HG03571 (cell line): Measurements from ENCODE around the gene WSCD2.

Experiments
- ATAC-seq: cut with Tn5 transposase; IDR thresholded peaks from one replicate; pipeline ENCODE4 v1.9.1; 2021; ENCODE audit not compliant: unreplicated experiment

Gene WSCD2

DNA sequence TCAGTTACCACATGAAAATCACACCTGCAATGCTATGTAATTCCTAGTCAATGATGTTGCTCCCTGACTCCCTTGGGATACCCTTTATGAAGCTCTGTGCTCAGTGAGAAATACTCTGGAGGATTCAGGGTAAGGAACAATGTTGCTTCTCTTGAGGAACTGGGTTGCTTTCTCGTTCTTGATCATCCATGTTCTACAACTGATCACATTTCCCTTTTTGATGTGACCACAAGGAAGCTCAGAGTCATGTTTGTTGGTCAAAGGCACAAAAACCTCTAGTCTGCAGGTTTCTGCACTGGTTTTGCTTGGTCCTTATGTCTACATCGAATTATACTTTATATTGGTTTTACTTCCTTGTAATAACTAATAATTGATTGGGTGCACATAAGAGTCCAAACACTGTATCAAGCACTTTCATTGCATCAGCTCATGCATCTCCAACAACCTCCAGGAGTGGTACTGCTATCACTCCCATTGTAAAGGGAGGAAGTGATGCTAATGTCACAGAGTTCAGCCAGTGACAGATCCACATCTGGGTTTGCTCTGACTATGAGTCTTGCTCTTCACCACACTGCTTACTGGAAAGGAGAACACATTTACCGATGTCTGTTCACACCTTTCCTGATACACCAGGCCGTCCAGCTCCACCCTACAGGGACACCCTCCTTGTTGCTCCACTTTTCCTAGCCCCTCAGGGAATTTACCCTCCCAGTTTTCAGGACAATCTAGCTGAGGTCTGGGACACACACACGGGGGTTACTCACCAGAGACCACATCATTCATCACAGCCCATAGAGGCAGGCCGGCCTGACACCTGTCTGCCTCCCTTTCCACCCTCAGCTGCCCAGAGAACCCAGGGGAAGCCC, 169.0 kb downstream of the WSCD2 start:
- ATAC-seq = peak; percentile 43

- ATAC-seq = no peak
These were observed 169.7 kb downstream of the WSCD2 start for GRCh38 chr12:108298761-108299275.

- ATAC-seq = no peak
These were observed 170.4 kb downstream of the WSCD2 start for GRCh38 chr12:108299516-108299915.
